Stimulated activated memory B cell treated with anti-CD40 and anti-IgM and Interleukin-4, amounts not matched to agents 10 μg/mL and 1 μg/mL and 100 μg/mL, for 72 hours (primary cell): ENCODE data around the gene KCNK2.

Experiments used
- ATAC-seq: fragments of 150-1000 bp; cut with Tn5 transposase; 2 replicates; pipeline ENCODE4 v1.10.0; 2021
- H3K27ac Mint-ChIP-seq: one replicate; pipeline ENCODE4 v1.8.0; 2022; ENCODE audit warnings: mild to moderate bottlenecking, mixed read lengths
- H3K27me3 Mint-ChIP-seq: one replicate; pipeline ENCODE4 v1.8.0; 2022; ENCODE audit warnings: mixed read lengths
- H3K36me3 Mint-ChIP-seq: one replicate; pipeline ENCODE4 v1.8.0; 2022; ENCODE audit warnings: mixed read lengths
- H3K4me1 Mint-ChIP-seq: one replicate; pipeline ENCODE4 v1.8.0; 2022; ENCODE audit warnings: mixed read lengths
- H3K4me3 Mint-ChIP-seq: one replicate; pipeline ENCODE4 v1.8.0; 2022; ENCODE audit warnings: mild to moderate bottlenecking, moderate library complexity, mixed read lengths
- H3K9me3 Mint-ChIP-seq: one replicate; pipeline ENCODE4 v1.8.0; 2022; ENCODE audit warnings: mixed read lengths

Gene KCNK2

DNA sequence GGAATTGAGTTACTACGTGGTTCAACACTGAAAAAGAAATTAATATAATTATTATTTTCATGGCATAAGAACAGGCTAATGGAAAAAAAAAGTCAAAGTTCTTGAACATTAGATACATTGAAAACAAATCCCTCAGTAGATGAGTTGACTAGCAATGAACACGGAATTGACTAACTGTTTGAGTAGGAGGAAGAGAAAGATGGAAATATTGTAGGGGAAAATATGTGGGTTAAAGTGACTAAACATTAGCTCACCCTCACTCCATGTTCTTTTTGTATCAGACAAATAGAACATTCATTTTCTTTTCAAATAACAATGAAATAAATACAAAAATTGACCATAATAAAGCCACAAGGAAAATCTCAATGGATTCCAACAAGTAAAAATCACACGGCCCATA is 84.3 kb downstream of the KCNK2 start:
- H3K9me3 Mint-ChIP-seq: peaks cover 7% of the 10 kb centered on the region
- no peak overlapping the region for H3K27ac Mint-ChIP-seq
- H3K36me3 Mint-ChIP-seq: no peaks in the 10 kb centered on the region
- no peak overlapping the region for H3K4me3 Mint-ChIP-seq
- no peaks in the 10 kb centered on the region for H3K27me3 Mint-ChIP-seq
- no peak for ATAC-seq
- no peaks in the 10 kb centered on the region for H3K4me1 Mint-ChIP-seq

DNA sequence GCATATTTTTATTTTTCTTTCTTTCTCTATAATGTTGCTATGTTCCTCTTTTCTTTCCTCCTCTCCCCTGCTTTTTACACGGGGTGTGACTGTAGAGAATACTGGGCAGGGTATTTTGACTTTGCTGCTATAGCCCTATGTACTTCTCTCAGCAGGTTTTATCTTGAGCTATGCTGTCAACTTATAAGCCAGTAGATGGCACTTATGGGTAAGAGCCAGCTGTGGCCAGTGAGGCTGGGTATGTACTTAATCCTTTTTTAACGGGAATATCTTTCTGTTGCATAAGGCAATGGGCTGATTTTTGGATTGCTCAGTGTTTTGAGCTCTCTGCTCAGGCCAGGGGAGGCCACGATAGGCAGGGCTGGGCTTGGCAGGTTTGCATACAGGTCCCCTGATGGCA is 99.0 kb downstream of the KCNK2 start:
- no peak overlapping the region for H3K4me3 Mint-ChIP-seq
- H3K9me3 Mint-ChIP-seq: peaks cover 8% of the 10 kb centered on the region
- ATAC-seq: no peak

DNA sequence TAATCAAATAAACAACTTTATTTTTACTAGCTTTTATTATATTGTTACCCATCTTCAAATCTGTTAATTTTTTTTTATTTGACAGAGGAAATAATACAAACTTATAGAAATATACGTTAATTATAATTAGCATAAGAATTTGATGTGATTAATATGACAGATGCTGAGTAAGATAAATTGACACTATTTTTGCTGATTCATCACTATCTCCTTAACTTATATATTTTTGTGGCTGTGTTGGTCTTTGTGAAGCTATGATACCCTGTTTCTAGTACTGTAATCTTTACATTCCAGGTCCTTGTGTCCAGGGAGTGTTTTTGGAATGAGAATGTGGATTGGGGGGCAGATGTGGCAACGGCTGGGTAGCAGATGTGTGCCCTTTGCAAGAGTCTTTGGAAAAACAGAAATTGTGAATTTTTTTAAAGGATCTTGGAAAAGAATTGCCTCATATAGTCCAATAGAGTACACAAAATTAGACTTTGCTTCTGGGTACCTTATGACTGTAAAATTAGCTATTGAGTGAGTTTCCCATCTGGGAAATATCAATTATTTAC is 102.6 kb downstream of the KCNK2 start:
- peaks cover 8% of the 10 kb centered on the region for H3K9me3 Mint-ChIP-seq
- no peak for ATAC-seq
- no peaks in the 10 kb centered on the region for H3K36me3 Mint-ChIP-seq
- H3K4me3 Mint-ChIP-seq: no peak overlapping the region
- H3K27ac Mint-ChIP-seq: no peak overlapping the region
- no peaks in the 10 kb centered on the region for H3K4me1 Mint-ChIP-seq
- no peaks in the 10 kb centered on the region for H3K27me3 Mint-ChIP-seq

More for the DNA sequence above, 99.0 kb downstream of the KCNK2 start:
- H3K36me3 Mint-ChIP-seq: no peaks in the 10 kb centered on the region
- H3K4me1 Mint-ChIP-seq: no peaks in the 10 kb centered on the region
- H3K27ac Mint-ChIP-seq: no peak overlapping the region
- H3K27me3 Mint-ChIP-seq: no peaks in the 10 kb centered on the region

DNA sequence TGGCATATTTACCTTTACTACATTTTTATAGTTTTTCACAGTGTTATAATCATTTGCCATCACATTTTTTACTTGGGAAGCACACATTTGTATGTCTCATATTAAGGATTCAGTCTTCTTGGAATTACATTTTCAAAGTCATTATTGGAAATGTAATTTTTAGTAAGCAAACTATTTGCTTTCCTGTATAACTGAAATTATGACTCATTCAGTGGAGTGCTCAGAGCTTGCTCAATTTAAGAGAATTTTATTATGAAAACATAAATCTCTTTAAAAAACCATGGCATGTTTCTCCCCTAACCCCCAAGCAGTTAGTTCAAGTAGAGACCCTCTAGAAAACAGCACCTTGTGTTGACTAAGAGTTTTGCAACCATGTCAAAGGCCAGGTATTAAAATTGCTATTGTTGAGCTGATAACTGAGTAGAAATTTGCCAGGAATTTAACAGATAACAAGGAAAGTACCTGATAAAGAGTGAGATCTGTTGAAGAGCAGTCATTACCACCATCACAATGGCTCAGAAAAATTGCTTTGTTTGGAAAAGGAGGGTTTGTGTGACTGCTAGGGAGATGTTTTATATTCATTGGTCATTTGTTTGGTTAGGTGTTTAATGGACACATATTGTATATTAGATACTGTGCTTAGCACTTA is 105.9 kb downstream of the KCNK2 start:
- Mint-ChIP-seq H3K4me3 (no peak overlapping the region), H3K4me1 (no peaks in the 10 kb centered on the region), H3K27ac (no peak overlapping the region), H3K9me3 (no peaks in the 10 kb centered on the region), H3K36me3 (no peaks in the 10 kb centered on the region), H3K27me3 (no peaks in the 10 kb centered on the region)
- ATAC-seq: no peak

DNA sequence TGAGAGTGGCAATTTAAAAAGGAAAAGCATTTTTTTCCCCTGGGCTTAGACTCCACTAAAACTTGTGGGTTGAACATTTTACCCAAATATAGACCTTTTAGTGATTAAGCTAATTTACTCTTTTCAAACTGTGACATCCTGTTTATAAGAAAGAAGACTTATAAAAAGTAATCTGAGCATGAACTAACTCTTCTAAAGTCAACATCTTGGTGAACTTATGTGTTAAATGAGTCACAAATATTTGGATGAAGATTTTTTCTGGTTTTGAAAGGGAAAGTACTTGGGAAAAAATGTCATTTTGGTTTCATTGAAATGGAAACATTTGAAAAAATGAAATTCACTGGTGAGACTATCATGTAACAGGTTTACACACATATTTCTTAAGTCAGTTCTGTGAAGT is 109.8 kb downstream of the KCNK2 start:
- Mint-ChIP-seq H3K4me1 (no peaks in the 10 kb centered on the region), H3K27me3 (no peaks in the 10 kb centered on the region), H3K36me3 (no peaks in the 10 kb centered on the region)

DNA sequence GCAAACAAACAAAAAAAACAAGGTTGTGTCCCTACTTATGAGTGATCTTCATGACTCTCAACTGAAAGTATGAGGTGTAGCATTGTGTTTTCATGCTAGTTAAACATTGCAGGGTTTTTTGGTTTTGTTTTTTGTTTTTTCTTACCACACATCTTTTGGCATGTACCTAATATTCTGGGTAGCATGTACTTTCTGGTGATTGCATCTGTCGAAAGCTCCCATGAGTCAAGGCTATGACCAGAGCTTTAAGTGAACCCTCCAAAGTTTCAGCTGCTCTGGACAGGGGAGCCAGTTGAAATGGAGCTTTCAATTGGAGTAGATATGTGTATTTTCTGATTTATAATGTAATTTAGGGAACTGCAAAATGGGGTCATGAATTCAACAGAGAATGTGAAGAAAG is 115.5 kb downstream of the KCNK2 start:
- H3K36me3 Mint-ChIP-seq: no peaks in the 10 kb centered on the region
- ATAC-seq: no peak
- no peaks in the 10 kb centered on the region for H3K4me1 Mint-ChIP-seq
- H3K9me3 Mint-ChIP-seq: peaks cover 3% of the 10 kb centered on the region
- no peak overlapping the region for H3K27ac Mint-ChIP-seq
- no peak overlapping the region for H3K4me3 Mint-ChIP-seq
- H3K27me3 Mint-ChIP-seq: no peaks in the 10 kb centered on the region

More for the DNA sequence above, 109.8 kb downstream of the KCNK2 start:
- H3K9me3 Mint-ChIP-seq: no peaks in the 10 kb centered on the region
- H3K27ac Mint-ChIP-seq: no peak overlapping the region
- ATAC-seq: no peak
- no peak overlapping the region for H3K4me3 Mint-ChIP-seq

DNA sequence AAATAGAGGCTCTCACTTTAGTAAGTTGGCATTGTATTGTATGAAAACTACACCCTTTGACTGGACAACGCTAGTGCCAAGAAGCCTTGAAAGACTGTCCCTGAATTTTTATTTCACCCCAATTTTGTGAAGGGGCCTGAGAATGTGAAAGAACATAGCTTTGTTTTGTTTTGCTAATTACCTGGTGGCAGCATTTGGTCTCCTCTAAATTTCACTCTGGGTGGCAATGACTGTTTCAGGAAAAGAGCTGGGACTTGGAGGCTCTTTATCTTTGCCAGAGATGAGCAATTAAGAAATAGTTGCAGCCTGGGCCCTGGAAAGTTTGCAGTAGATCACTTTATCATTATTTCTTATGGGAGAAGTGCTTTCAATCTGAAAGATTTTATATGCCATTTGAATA is 117.6 kb downstream of the KCNK2 start:
- no peak overlapping the region for H3K4me3 Mint-ChIP-seq
- no peaks in the 10 kb centered on the region for H3K27me3 Mint-ChIP-seq
- H3K4me1 Mint-ChIP-seq: no peaks in the 10 kb centered on the region
- H3K27ac Mint-ChIP-seq: no peak overlapping the region
- no peak for ATAC-seq
- H3K9me3 Mint-ChIP-seq: peaks cover 3% of the 10 kb centered on the region
- H3K36me3 Mint-ChIP-seq: no peaks in the 10 kb centered on the region

DNA sequence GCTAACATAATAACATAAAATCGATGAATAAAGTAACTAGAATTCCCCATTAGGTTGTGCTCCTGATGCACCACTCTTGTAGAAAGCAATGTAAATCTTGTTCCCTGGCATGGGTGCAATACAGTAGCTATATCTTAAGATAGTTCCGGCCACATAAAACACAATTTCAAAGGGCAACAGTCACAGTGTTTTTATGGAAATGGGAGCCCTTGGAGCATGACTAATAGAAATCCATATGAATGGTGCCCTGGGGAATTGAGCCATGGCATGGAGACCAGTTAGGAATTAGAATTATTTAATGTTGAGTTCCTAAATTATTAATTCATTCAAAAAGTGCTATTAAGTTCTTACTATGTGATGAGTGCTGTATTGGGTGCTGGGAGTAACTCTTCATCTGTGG is 118.7 kb downstream of the KCNK2 start:
- Mint-ChIP-seq H3K4me1 (no peaks in the 10 kb centered on the region), H3K36me3 (no peaks in the 10 kb centered on the region), H3K4me3 (no peak overlapping the region), H3K27ac (no peak overlapping the region), H3K9me3 (peaks cover 3% of the 10 kb centered on the region), H3K27me3 (no peaks in the 10 kb centered on the region)
- no peak for ATAC-seq

DNA sequence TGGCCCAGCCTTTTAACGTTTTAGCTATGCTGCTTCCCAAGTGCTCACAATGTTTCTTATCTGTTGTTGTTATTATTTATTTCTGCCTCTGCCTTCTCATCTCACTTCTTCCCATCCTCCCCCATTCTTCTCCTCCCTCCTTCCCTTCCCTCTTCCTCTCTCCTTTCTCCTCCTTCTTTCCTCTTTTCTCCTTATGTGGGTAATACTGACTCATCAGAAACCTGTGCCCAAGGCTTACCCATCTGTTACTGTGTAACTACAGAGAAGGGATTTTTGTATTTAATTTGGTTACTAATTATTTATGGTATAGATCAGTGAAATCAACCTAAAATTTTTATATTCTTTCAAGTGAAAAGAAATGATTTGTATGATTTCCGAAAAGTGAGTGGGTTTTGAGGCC is 120.3 kb downstream of the KCNK2 start:
- no peak for ATAC-seq
- no peaks in the 10 kb centered on the region for H3K4me1 Mint-ChIP-seq
- peaks cover 3% of the 10 kb centered on the region for H3K9me3 Mint-ChIP-seq
- H3K27ac Mint-ChIP-seq: no peak overlapping the region
- H3K36me3 Mint-ChIP-seq: no peaks in the 10 kb centered on the region
- no peaks in the 10 kb centered on the region for H3K27me3 Mint-ChIP-seq
- H3K4me3 Mint-ChIP-seq: no peak overlapping the region

DNA sequence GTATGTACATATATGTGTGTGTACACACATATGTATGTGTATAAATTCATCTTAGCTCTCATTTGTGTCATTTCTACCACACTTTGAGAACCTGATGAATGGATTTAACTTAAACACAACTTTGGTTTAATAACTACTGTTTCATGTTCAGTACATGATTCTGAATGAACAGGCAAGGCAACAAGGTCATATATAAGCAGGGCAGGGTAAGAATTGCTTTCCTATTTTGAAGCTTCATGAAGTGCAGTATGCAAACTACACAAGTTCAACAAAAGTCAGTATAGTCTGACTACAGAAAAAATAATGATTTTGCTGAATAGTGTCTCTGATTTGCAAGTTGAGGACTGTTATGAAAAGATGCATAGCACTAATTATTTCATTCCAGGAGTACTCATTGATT is 127.6 kb downstream of the KCNK2 start:
- H3K36me3 Mint-ChIP-seq: no peaks in the 10 kb centered on the region

DNA sequence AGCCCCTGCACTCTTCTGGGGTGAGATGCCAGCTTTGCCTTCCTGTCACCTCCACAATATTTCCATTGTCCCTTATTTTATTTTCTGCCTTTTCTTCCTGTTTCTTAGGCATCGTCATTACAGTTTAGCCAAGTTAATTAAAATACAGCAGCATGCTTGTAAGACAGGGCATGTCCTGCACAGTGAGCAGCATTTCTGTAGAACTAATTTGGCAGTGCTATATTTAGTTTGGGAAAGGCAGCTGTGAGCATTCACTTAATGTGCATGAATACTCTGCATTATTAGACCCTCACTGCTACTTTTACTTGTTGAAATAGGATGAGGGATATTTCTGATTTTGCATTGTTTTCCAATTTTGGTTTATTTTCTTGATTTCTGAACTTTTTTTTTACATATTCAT is 133.3 kb downstream of the KCNK2 start:
- no peak overlapping the region for H3K4me3 Mint-ChIP-seq
- no peaks in the 10 kb centered on the region for H3K9me3 Mint-ChIP-seq
- no peaks in the 10 kb centered on the region for H3K36me3 Mint-ChIP-seq
- no peaks in the 10 kb centered on the region for H3K4me1 Mint-ChIP-seq
- no peak overlapping the region for H3K27ac Mint-ChIP-seq
- no peaks in the 10 kb centered on the region for H3K27me3 Mint-ChIP-seq
- ATAC-seq: no peak

More for the DNA sequence above, 127.6 kb downstream of the KCNK2 start:
- no peak overlapping the region for H3K27ac Mint-ChIP-seq
- H3K4me1 Mint-ChIP-seq: no peaks in the 10 kb centered on the region
- no peaks in the 10 kb centered on the region for H3K9me3 Mint-ChIP-seq
- no peaks in the 10 kb centered on the region for H3K27me3 Mint-ChIP-seq
- no peak for ATAC-seq
- H3K4me3 Mint-ChIP-seq: no peak overlapping the region

DNA sequence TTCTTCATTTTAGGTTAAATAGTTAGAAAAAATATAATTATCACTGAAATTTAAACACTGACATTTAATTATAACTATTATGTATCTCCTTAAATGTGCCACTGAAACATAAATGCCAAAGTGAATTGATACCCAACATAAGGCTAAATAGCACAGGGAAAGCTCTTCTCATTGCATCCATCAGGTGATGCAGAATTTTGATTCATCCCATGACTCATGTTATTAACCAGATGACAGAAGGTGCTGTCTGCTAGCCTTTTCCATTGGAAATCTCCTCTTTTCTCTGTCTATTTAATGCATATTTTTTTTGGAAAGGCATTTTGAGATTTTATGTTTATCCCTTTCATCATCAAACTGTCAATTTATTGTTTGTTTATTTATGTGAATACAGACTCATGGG is 136.8 kb downstream of the KCNK2 start:
- ATAC-seq: no peak
- H3K9me3 Mint-ChIP-seq: no peaks in the 10 kb centered on the region
- H3K36me3 Mint-ChIP-seq: no peaks in the 10 kb centered on the region
- no peaks in the 10 kb centered on the region for H3K4me1 Mint-ChIP-seq
- H3K4me3 Mint-ChIP-seq: no peak overlapping the region
- no peak overlapping the region for H3K27ac Mint-ChIP-seq
- no peaks in the 10 kb centered on the region for H3K27me3 Mint-ChIP-seq

DNA sequence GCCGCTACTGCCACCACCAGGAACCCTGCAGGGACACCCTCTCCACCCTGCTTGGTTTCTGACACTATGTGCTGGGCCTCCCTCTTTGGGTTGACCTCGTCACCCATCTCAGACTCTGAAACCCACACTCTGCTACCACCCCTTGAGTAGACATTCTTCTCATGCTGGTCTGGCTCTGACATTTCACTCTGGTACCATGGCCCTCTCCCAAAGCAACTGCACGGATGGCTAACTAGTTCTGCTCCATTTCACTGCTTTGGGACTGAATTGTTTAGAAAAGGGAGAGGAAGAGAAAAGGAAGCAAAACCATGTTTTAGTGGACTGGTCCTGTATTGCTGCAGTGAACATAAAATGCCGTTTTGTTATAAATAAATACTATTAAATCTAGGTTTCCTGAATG is 137.8 kb downstream of the KCNK2 start:
- Mint-ChIP-seq H3K4me3 (no peak overlapping the region), H3K36me3 (no peaks in the 10 kb centered on the region), H3K9me3 (no peaks in the 10 kb centered on the region), H3K27me3 (no peaks in the 10 kb centered on the region), H3K4me1 (no peaks in the 10 kb centered on the region), H3K27ac (no peak overlapping the region)
- no peak for ATAC-seq

DNA sequence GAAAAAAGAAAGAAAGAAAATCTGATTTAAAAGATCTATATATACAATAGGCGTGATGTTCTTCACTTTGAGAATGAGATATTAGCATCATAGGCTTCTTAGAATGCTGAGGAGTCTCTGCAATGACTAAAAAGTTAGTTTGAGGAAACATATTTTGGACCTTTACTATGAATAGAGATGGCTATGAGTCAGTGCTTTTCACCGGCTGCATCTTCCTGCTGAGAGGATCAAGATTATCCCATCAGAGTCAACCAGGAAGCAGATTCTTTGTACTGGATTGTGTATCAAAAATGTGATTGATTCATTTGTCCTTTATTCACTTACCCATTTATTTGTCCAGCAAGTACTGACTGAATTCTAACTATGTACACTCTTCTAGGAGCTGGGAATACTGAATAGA is 144.2 kb downstream of the KCNK2 start:
- Mint-ChIP-seq H3K36me3 (no peaks in the 10 kb centered on the region), H3K4me1 (no peaks in the 10 kb centered on the region), H3K4me3 (no peak overlapping the region), H3K27ac (no peak overlapping the region), H3K27me3 (no peaks in the 10 kb centered on the region), H3K9me3 (no peaks in the 10 kb centered on the region)
- no peak for ATAC-seq

DNA sequence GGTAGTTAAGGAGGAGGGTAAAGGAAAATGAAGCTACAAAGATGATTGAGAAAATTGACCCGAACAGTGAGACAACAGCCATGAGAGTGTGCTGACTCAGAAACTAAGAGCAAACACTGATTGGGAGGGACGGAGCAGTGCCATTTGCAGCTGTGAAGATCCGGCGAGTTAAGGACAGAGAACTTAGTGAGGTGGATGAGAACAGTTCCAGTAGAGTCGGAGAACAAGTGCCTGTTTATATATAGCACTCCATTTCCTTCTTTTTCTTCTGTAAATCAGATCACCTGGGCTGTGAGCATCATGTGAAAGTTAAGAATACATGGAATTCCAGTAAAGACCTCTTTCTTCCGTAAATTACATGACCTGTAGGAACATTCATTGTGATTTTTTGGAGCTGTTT is 145.7 kb downstream of the KCNK2 start:
- Mint-ChIP-seq H3K9me3 (no peaks in the 10 kb centered on the region), H3K4me3 (no peak overlapping the region), H3K4me1 (no peaks in the 10 kb centered on the region), H3K27ac (no peak overlapping the region), H3K36me3 (no peaks in the 10 kb centered on the region), H3K27me3 (no peaks in the 10 kb centered on the region)
- no peak for ATAC-seq

DNA sequence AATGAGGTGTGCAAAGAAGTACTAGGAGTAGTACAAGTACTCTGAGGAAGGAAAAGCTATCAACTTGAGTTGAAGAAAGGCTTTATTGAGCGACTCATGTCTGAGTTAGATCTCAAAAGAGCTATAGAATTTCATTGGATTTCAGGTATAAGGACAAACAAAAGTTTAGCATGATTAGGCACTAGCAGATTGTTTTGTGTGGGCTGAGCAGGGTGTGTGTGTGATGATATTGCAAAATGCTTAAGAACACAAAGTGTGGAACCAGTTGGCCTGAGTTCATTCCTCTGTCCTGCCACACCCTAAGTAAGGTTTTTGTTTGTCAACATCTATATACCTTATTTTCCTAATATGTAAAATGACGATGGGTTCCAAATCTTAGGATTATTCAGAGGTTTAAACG is 158.9 kb downstream of the KCNK2 start:
- H3K36me3 Mint-ChIP-seq: no peaks in the 10 kb centered on the region
- H3K9me3 Mint-ChIP-seq: peaks cover 6% of the 10 kb centered on the region
- H3K27ac Mint-ChIP-seq: no peak overlapping the region
- H3K4me3 Mint-ChIP-seq: no peak overlapping the region
- no peak for ATAC-seq
- no peaks in the 10 kb centered on the region for H3K27me3 Mint-ChIP-seq
- H3K4me1 Mint-ChIP-seq: no peaks in the 10 kb centered on the region
